ENCODE data around the gene SLC13A3. TPM values are rescaled to one million over a fixed set of nuclear protein-coding genes. Genes with fewer than 3 reads are reported as not detected.

SLC13A3 gene
- total and polyA plus RNA-seq, 2 donors (not counting 3 experiments of a cell fraction or from before 2014, with no cell fraction given) = 0.11 to 0.40 TPM

GRCh38 chr20:46622165-46622564 is 29.1 kb downstream of the SLC13A3 start:
- Histone ChIP-seq H3K79me2 (ENCODE audit: control insufficient read depth, insufficient read depth, low read length) (no peaks in the 10 kb centered on the region), H3K9me3 (replicated peaks; ENCODE audit: control insufficient read depth, insufficient read depth, low read length) (no peaks in the 10 kb centered on the region), H3K27me3 (ENCODE audit: control insufficient read depth in 2 of 2, insufficient read depth in 2 of 2, low read length in 2 of 2) (no peaks in the 10 kb centered on the region), H3K9ac (replicated peaks; ENCODE audit: extremely low read depth, insufficient read depth, low read length) (no peak overlapping the region), H4K20me1 (replicated peaks; ENCODE audit: control insufficient read depth, extremely low read depth, insufficient read depth, low read length) (no peaks in the 10 kb centered on the region), H2AFZ (ENCODE audit: low read depth, low read length) (no peak overlapping the region), H3K4me1 (ENCODE audit: control insufficient read depth, extremely low read depth, insufficient read depth, low read length) (no peaks in the 10 kb centered on the region), H3K4me3 (replicated peaks in 1 of 3; ENCODE audit: insufficient read depth in 1 of 3, low read depth in 1 of 3, low read length in 3 of 3) (no peak overlapping the region), H3K27ac (ENCODE audit: insufficient read depth, low read depth, low read length) (no peak overlapping the region), H3K4me2 (ENCODE audit: insufficient read depth, low read length) (no peak overlapping the region), H3K36me3 (ENCODE audit: control insufficient read depth in 2 of 2, extremely low read depth in 1 of 2, insufficient read depth in 2 of 2, low read length in 2 of 2) (no peaks in the 10 kb centered on the region), H3K9me1 (replicated peaks; ENCODE audit: control insufficient read depth, extremely low read depth, insufficient read depth, low read length) (no peaks in the 10 kb centered on the region)
- BruUV-seq (replicated peaks) = no TSS peak
- ChIA-PET CTCF (no interaction called here), POLR2A (no interaction called here)
- dilution Hi-C loops (cut with MboI; ENCODE audit: extremely low pct_ligation_motif_present, low sequenced_read_pairs) = no loop called here
- DNase-seq (ENCODE audit: low read depth, low spot score) (no peak), FAIRE-seq (no peak)
- no peak for TF ChIP-seq MAX (IDR thresholded peaks at IDR 0.05; ENCODE audit: insufficient read depth, insufficient read length)
- TF ChIP-seq FOS (IDR thresholded peaks at IDR 0.05; ENCODE audit: borderline replicate concordance, insufficient read depth, low read length) = no peak
- no peak for TF ChIP-seq MYC (IDR thresholded peaks at IDR 0.05; ENCODE audit: low read depth, low read length)
- no peak for TF ChIP-seq POLR2AphosphoS5 (IDR thresholded peaks at IDR 0.05; ENCODE audit: insufficient read depth, low read depth, low read length)
- TF ChIP-seq GATA2 (IDR thresholded peaks at IDR 0.05; ENCODE audit: insufficient read depth, insufficient read length, low read depth, low read length) = no peak
- TF ChIP-seq POLR2A (IDR thresholded peaks at IDR 0.05; ENCODE audit: low read depth, low read length) = no peak
- no peak for TF ChIP-seq CTCF (IDR thresholded peaks at IDR 0.05; ENCODE audit: extremely low read depth in 1 of 2, insufficient read depth in 1 of 2, low read depth in 1 of 2, low read length in 2 of 2)
- no peak for TF ChIP-seq EZH2 (IDR thresholded peaks at IDR 0.05; ENCODE audit: borderline replicate concordance, low read depth, low read length, severe bottlenecking)
- TF ChIP-seq JUN (IDR thresholded peaks at IDR 0.05; ENCODE audit: borderline replicate concordance, insufficient read depth, insufficient read length, low read depth) = no peak
- intact Hi-C loops (cut with micrococcal nuclease) = no loop called here
